SK-N-SH treated with all-trans-retinoic acid at 6 μM for 48 hours (cell line): ENCODE measurements around the gene CEP131.

Experiments
- RARB ChIP-seq: fragments of 250-450 bp; sonication (Bioruptor Pico); IDR thresholded peaks from 2 replicates; pipeline ENCODE4 v1.8.0; 2021; ENCODE audit warnings: mild to moderate bottlenecking, moderate library complexity
- TF ChIP-seq, protein P1 (sequence below): fragments of 250-450 bp; sonication (Bioruptor Pico); IDR thresholded peaks from 2 replicates; pipeline ENCODE4 v1.5.1; 2020; ENCODE audit warnings: low read depth, mild to moderate bottlenecking, moderate library complexity

DNA sequence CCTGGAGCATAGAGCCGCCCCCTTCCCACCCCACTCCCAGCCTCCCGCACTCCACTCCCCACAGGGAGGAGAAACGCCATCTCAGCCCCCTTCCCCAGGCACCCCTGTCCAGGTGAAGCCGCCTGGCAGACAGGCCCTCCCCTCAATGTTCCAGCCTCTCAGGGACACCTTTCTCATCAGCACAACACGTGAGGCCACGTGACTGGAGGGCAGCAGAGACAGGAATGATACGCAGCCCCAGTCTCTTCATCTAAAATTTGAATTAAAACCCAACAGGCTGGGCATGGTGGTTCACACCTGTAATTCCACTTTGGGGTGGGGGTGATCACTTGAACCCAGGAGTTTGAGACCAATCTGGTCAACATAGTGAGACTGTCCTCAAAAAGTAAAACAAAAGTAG, 36.6 kb downstream of the CEP131 start:
- TF ChIP-seq RARB (CRISPR knock-in tag): no peak
- TF ChIP-seq, protein P1, sequence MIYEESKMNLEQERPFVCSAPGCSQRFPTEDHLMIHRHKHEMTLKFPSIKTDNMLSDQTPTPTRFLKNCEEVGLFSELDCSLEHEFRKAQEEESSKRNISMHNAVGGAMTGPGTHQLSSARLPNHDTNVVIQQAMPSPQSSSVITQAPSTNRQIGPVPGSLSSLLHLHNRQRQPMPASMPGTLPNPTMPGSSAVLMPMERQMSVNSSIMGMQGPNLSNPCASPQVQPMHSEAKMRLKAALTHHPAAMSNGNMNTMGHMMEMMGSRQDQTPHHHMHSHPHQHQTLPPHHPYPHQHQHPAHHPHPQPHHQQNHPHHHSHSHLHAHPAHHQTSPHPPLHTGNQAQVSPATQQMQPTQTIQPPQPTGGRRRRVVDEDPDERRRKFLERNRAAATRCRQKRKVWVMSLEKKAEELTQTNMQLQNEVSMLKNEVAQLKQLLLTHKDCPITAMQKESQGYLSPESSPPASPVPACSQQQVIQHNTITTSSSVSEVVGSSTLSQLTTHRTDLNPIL: no peak
